ENCODE measurements around the gene ABCA9.
"Not testable (repeated sequence)": the region's sequence is repeated elsewhere in the genome, so short reads cannot be mapped to it uniquely, and the experiment has no call there.

ABCA9 gene

DNA sequence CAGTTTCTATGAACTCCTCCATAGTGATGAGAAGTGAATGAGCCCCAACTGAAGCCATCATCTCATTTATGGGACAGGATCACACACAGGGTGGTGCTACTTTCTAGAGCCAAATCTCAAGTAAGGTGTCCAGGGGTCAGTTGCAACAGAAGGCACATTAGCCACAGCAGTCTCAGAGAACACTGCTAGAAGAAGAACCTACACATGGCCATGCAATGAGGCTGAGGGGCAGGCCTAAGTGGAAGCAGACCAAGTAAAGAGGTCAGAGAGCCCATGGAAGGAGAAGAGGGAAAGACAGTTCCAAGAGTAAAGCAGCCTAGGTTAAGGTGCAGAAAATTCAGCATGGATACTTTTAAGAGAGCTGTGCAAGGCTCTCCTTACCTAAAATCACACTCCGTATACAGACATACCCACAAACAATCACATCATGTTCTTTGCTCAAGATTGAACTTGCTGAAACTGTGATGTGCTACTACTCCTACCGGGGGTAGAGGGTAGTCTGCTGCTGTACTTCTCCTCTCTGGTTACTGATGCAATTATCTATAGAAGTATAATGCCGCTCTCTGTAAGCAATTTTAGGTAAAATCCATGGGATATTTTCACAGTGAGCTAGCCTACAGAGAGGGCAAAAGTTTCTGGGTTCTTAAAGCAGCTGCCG, 107.3 kb downstream of the ABCA9 start:
- H3K4me3 ChIP-seq (ENCODE audit: low read depth in 1 of 2, low read length in 1 of 2), result no peak overlapping the region
- TF ChIP-seq CTCF (IDR thresholded peaks at IDR 0.05), result no peak
- H3K36me3 ChIP-seq, result no peaks in the 10 kb centered on the region
- H3K9me3 ChIP-seq, result no peaks in the 10 kb centered on the region
- H3K4me1 ChIP-seq (ENCODE audit: control insufficient read depth in 1 of 2, insufficient read depth in 1 of 2, low read depth in 1 of 2, low read length in 1 of 2), result no peaks in the 10 kb centered on the region
- no peak overlapping the region for H3K27ac ChIP-seq
- no peaks in the 10 kb centered on the region for H3K27me3 ChIP-seq

DNA sequence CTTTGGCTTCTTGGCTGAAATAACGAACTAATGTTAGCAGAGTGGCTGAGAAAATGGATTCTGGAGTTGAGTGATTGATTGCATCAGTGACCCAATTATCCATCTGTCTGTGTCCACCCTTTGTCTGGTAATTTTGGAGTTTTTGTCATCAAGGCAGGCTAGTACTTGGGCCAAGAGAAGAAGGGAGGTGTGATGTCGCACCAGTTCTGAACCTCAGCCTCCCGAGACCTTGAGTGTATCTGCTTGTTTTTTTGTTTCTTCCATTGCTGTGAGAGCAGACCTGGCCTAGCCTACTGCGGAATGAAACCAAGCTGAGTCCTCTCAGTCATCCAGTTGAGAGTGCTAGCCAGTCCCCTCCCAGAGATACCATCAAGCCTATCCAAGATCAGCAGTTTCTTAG, 110.0 kb downstream of the ABCA9 start:
- Histone ChIP-seq H3K27ac (no peak overlapping the region), H3K9me3 (no peaks in the 10 kb centered on the region), H3K4me1 (ENCODE audit: control insufficient read depth in 1 of 2, insufficient read depth in 1 of 2, low read depth in 1 of 2, low read length in 1 of 2) (no peaks in the 10 kb centered on the region), H3K27me3 (no peaks in the 10 kb centered on the region), H3K4me3 (ENCODE audit: low read depth in 1 of 2, low read length in 1 of 2) (no peak overlapping the region), H3K36me3 (no peaks in the 10 kb centered on the region)
- no peak for TF ChIP-seq CTCF (IDR thresholded peaks at IDR 0.05)

- not testable (repeated sequence) for H3K27me3 ChIP-seq; H3K4me3 ChIP-seq (ENCODE audit: low read depth in 1 of 2, low read length in 1 of 2); H3K4me1 ChIP-seq (ENCODE audit: control insufficient read depth in 1 of 2, insufficient read depth in 1 of 2, low read depth in 1 of 2, low read length in 1 of 2); H3K9me3 ChIP-seq; H3K36me3 ChIP-seq; H3K27ac ChIP-seq
Measured at GRCh38 chr17:68947868-68948267, 112.9 kb downstream of the ABCA9 start.

DNA sequence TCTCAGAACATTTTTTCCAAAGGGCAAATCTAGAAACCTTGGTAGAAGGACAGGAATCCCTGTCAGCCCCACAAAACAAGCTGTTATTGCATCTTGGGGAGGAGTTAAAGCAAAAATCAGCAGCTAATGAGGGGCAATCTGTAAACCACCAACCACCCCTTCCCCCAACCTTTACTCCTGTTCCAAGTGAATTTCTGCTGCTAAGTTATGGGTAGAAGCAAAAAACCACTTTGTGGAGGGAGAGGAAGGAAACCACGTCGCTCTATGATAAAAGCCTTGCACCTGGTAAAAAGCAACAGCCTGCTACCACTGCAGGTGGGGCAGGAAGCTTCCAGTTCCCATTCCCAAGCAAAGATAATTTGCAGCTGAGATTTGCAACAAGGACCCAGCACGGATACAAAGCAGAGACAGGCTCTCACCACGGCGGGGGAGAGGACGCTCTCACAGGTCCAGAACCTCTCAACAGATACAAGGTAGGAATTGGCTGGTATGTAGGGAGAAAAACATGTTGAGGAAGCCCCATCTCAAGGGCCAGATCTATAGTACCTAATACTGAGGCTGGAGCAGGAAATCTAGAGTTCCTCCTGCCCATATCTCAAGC, 116.2 kb downstream of the ABCA9 start:
- no peak overlapping the region for H3K4me3 ChIP-seq (ENCODE audit: low read depth in 1 of 2, low read length in 1 of 2)
- TF ChIP-seq CTCF (IDR thresholded peaks at IDR 0.05), result no peak
- no peaks in the 10 kb centered on the region for H3K4me1 ChIP-seq (ENCODE audit: control insufficient read depth in 1 of 2, insufficient read depth in 1 of 2, low read depth in 1 of 2, low read length in 1 of 2)

DNA sequence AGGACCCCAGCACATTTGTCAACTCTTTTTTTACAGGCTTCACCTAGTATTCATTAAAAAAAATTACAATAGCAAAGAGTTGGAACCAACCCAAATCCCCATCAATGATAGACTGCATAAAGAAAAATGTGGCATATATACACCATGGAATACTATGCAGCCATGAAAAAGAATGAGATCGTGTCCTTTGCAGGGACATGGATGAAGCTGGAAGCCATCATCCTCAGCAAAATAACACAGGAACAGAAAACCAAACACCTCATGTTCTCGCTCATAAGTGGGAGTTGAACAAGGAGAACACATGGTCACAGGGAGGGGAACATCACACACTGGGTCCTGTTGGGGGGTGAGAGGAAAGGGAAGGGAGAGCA, 116.9 kb downstream of the ABCA9 start:
- not testable (repeated sequence) for H3K27me3 ChIP-seq; H3K4me3 ChIP-seq (ENCODE audit: low read depth in 1 of 2, low read length in 1 of 2); H3K36me3 ChIP-seq; H3K9me3 ChIP-seq; H3K4me1 ChIP-seq (ENCODE audit: control insufficient read depth in 1 of 2, insufficient read depth in 1 of 2, low read depth in 1 of 2, low read length in 1 of 2); H3K27ac ChIP-seq

More for the DNA sequence above, 116.2 kb downstream of the ABCA9 start:
- no peaks in the 10 kb centered on the region for H3K9me3 ChIP-seq
- H3K36me3 ChIP-seq, result no peaks in the 10 kb centered on the region
- no peak overlapping the region for H3K27ac ChIP-seq
- H3K27me3 ChIP-seq, result no peaks in the 10 kb centered on the region

- H3K27ac ChIP-seq, result no peak overlapping the region
- no peaks in the 10 kb centered on the region for H3K36me3 ChIP-seq
- H3K9me3 ChIP-seq, result no peaks in the 10 kb centered on the region
- no peaks in the 10 kb centered on the region for H3K27me3 ChIP-seq
- TF ChIP-seq CTCF (IDR thresholded peaks at IDR 0.05), result no peak
- no peaks in the 10 kb centered on the region for H3K4me1 ChIP-seq (ENCODE audit: control insufficient read depth in 1 of 2, insufficient read depth in 1 of 2, low read depth in 1 of 2, low read length in 1 of 2)
- H3K4me3 ChIP-seq (ENCODE audit: low read depth in 1 of 2, low read length in 1 of 2), result no peak overlapping the region
Measured at GRCh38 chr17:68943123-68943811, 117.5 kb downstream of the ABCA9 start.

All from neutrophil (primary cell).